Ovary (tissue), 3 donors: ENCODE results near the gene RBM20.

Experiments used
- CTCF ChIP-seq, 3 donors: fragments of 450-650 bp in 2 of 3; fragments of 200-600 bp in 1 of 3; IDR thresholded peaks; one replicate each; pipeline versions ENCODE4 v1.5.1 to v1.8.0; 2016 to 2022; ENCODE audit warnings: antibody characterized with exemption in 3 of 3, mild to moderate bottlenecking in 1 of 3
- EP300 ChIP-seq: sonication (generic); formaldehyde crosslinking; IDR thresholded peaks from one replicate; pipeline ENCODE4 v1.6.1; 2017; ENCODE audit warnings: antibody characterized with exemption
- POLR2A ChIP-seq: fragments of 450-650 bp; IDR thresholded peaks from one replicate; pipeline ENCODE4 v1.6.1; 2017; ENCODE audit warnings: antibody characterized with exemption, mild to moderate bottlenecking, moderate library complexity
- donor health status: DM: no; HTN: no; CAD: no.

- TF ChIP-seq CTCF (IDR thresholded peaks at IDR 0.05) (no peak), POLR2A (no peak), EP300 (no peak)
These were observed 198.9 kb downstream of the RBM20 start for GRCh38 chr10:110843031-110843430.
